ENCODE results near the gene RMND1. TPM values are rescaled to one million over a fixed set of nuclear protein-coding genes. Genes with fewer than 3 reads are reported as not detected.

The RMND1 gene
- total and polyA plus RNA-seq, 2 of the 13 experiments (the other 11 are each of a cell fraction or from before 2014, with no cell fraction given) = 34.0 to 72.5 TPM

GRCh38 chr6:151389618-151390275 lies 62.2 kb downstream of the RMND1 start (continued):
- TF ChIP-seq, protein P1, sequence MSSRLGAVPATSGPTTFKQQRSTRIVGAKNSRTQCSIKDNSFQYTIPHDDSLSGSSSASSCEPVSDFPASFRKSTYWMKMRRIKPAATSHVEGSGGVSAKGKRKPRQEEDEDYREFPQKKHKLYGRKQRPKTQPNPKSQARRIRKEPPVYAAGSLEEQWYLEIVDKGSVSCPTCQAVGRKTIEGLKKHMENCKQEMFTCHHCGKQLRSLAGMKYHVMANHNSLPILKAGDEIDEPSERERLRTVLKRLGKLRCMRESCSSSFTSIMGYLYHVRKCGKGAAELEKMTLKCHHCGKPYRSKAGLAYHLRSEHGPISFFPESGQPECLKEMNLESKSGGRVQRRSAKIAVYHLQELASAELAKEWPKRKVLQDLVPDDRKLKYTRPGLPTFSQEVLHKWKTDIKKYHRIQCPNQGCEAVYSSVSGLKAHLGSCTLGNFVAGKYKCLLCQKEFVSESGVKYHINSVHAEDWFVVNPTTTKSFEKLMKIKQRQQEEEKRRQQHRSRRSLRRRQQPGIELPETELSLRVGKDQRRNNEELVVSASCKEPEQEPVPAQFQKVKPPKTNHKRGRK (CRISPR knock-in tag; IDR thresholded peaks at IDR 0.05) = no peak
- TF ChIP-seq ZMYM3 (CRISPR knock-in tag; IDR thresholded peaks at IDR 0.05) = peak; percentile 52; the same call in 1 of the 2 replicates
- 0 out of 2 replicates have a peak, but pooled peaks have one; percentile 63 for TF ChIP-seq HMGXB3 (CRISPR knock-in tag; IDR thresholded peaks at IDR 0.05; ENCODE audit: borderline replicate concordance)
- TF ChIP-seq ZNF501 (CRISPR knock-in tag; IDR thresholded peaks at IDR 0.05) = peak; percentile 94
- no peak for TF ChIP-seq ZNF550 (CRISPR knock-in tag; IDR thresholded peaks at IDR 0.05; ENCODE audit: borderline replicate concordance)
- TF ChIP-seq SAP130 (CRISPR knock-in tag; IDR thresholded peaks at IDR 0.05; ENCODE audit: low read depth) = peak; percentile 82; the same call in 1 of the 2 replicates
- 0 out of 2 replicates have a peak, but pooled peaks have one; percentile 68 for TF ChIP-seq ZBTB42 (CRISPR knock-in tag; IDR thresholded peaks at IDR 0.05)
- TF ChIP-seq ZIK1 (CRISPR knock-in tag; IDR thresholded peaks at IDR 0.05; ENCODE audit: borderline replicate concordance, low read depth) = peak; percentile 65; the same call in 1 of the 2 replicates
- TF ChIP-seq NONO (IDR thresholded peaks at IDR 0.05) = no peak
- TF ChIP-seq NONO (CRISPR knock-in tag; conservative IDR thresholded peaks at IDR 0.05) = peak; percentile 90
- TF ChIP-seq MAX (IDR thresholded peaks at IDR 0.05) = peak; percentile 87
- TF ChIP-seq ZSCAN21 (CRISPR knock-in tag; IDR thresholded peaks at IDR 0.05; ENCODE audit: borderline replicate concordance) = peak; percentile 95
- TF ChIP-seq ZNF317 (CRISPR knock-in tag; IDR thresholded peaks at IDR 0.05) = peak; percentile 59; the same call in 1 of the 2 replicates
- TF ChIP-seq BCLAF1 (IDR thresholded peaks at IDR 0.05) = no peak
- TF ChIP-seq, protein P2, sequence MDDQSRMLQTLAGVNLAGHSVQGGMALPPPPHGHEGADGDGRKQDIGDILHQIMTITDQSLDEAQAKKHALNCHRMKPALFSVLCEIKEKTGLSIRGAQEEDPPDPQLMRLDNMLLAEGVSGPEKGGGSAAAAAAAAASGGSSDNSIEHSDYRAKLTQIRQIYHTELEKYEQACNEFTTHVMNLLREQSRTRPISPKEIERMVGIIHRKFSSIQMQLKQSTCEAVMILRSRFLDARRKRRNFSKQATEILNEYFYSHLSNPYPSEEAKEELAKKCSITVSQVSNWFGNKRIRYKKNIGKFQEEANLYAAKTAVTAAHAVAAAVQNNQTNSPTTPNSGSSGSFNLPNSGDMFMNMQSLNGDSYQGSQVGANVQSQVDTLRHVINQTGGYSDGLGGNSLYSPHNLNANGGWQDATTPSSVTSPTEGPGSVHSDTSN (CRISPR knock-in tag; IDR thresholded peaks at IDR 0.05; ENCODE audit: borderline replicate concordance) = 0 out of 2 replicates have a peak, but pooled peaks have one; percentile 28

Data from HepG2 (cell line).